Stimulated activated CD4-positive, alpha-beta T cell treated with anti-CD3 and anti-CD28 coated beads, Interleukin-1b, Interleukin-23, amount 100 ng/mL, for 4 hours (primary cell): Measurements from ENCODE around the gene TCF25.
A peak's percentile ranks its signal among the peaks of the same experiment; 100 is the strongest.

Experiments used
- DNase-seq, 2 donors: peaks; one replicate each; pipeline ENCODE4 v3.0.0-alpha.2; 2020; ENCODE audit warnings: low read depth in 2 of 2

TCF25 gene

GRCh38 chr16:89843409-89844350 lies 29.7 kb upstream of the TCF25 start:
- no peak for DNase-seq

GRCh38 chr16:89844739-89845339 lies 28.6 kb upstream of the TCF25 start:
- no peak for DNase-seq

GRCh38 chr16:89845417-89845816 lies 28.0 kb upstream of the TCF25 start:
- DNase-seq, result no peak

DNA sequence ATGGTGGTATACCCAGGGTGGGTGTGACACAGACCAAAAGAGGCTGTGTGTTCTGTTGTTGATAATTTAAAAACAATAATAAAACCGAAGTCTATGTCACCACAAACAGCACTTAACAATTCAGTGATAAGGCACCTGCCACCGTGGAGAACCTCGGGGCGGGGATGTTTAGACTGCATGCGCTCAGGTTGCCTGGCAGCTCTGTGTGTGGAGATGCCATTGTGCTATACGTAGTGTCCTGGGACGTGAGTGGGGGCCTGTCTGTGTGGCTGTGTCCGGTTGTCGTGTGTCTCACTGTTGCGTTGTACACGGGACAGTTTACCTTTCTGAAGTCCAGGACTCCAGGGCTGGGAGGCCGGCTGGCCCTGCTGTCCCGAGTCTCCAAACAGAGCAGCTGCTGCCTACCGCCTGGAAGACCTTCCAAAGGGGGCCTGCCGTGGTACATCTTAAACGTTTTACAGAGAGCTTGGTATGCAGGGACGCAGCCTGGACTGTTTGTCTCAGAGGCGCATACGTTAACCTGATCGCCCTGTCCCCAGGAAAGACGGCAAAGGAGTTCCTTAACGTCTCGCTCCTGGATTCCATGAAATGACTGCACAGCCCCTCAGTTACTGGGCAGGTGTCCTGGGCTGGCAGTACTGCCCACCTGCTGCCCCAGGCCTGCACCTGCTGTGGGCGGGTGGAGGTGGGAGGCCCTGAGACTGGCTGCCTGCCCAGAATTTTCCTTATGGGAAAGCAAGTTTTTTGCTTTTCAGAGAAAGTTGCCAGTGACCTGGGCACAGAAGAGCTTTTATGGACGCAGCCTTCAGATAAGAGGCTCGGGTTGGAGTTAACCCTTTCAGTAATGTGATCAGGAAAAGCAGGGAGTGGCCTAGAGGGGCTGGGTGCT lies 26.1 kb upstream of the TCF25 start:
- DNase-seq, result no peak

DNA sequence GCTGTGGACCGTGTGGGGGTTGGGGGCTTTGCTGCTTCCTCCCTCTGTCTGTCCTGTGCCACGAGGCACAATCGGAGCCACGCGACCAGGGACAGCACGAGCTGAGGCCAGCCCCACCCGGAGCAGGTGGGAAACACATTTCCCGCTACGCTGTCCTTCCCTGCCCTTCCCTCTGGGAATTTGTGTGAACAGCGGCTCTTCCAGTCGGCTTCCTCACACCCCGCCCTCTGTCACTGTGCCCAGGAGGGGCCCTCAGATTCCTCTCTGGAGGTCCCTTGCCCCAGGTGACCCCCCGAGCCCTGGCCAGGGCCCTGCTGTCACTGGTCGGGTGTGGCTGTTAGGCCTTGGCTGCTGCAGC lies 25.5 kb upstream of the TCF25 start:
- DNase-seq, result no peak

DNA sequence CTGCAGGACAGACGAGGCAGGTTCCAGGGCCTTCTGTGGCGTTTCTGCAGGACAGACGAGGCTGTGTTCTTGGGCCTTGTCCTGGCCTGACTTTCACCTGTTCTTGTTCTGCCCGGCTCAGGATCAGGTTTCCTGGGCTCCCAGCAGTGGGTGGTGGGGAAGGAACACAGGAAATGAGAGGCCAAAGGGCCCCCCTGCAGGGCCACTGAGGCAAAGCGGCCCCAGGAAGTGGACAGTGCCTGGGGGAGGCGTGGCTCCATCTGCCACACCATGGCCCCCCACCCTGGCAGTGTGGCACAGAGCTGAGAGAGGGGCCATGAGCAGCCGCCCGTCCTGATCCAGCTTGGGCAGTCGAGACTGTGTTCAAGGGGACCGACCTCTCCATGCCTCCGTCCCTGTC lies 24.4 kb upstream of the TCF25 start:
- DNase-seq, result no peak

DNA sequence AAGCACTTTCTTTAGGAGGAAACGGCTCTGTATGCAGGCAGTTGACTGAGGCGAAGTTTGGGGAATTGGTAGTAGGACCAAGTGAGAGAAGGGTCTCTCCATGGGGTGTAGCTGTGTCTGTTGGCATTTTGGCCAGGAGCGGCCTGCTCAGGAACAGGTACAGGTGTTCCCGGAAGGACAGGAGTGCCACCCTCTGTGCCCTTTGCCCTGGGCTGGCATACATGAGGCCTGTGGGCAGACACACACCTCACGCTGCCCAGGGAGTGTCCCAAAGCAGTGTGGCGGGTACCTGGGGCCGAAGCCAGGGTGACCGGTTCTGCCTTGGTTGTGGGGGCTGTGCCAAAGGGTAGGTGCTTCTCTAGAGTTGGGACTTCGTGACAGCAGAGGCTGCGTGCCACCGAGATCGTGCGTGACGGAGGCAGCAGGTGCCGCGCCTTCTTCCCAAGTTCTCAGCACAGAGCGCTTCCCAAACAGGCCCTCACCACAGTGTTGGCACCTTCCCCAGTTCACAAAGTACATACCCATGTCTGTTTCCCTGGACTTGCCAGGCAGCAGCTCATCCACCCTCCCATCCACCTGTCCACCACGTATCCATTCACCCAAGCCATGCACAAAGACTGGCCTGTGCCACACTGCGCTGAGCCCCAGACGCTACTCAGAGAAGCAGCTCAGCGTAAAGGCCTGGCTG lies 19.9 kb upstream of the TCF25 start:
- DNase-seq, result no peak

GRCh38 chr16:89855301-89855945 lies 18.0 kb upstream of the TCF25 start:
- no peak for DNase-seq

DNA sequence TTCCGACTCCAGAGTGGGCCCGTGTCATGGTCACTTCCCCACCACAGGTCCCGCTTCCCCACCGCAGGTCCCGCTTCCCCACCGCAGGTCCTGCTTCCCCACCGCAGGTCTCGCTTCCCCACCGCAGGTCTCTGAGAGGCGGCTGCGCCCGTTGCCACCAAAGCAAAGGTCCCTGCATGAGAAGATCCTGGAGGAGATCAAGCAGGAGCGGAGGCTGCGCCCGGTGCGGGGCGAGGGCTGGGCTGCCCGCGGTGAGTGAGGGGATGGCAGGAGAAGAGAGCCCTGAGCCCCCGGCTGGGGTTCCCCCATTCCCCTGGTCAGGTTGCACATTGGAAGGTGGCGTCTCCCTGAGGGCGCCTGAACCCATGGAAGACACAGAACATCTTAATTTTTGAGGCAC lies 17.4 kb upstream of the TCF25 start:
- no peak for DNase-seq

- DNase-seq, result no peak
Measured at GRCh38 chr16:89858973-89859614, 14.3 kb upstream of the TCF25 start.

- DNase-seq, result no peak
Measured at GRCh38 chr16:89859615-89860007, 13.8 kb upstream of the TCF25 start.

DNA sequence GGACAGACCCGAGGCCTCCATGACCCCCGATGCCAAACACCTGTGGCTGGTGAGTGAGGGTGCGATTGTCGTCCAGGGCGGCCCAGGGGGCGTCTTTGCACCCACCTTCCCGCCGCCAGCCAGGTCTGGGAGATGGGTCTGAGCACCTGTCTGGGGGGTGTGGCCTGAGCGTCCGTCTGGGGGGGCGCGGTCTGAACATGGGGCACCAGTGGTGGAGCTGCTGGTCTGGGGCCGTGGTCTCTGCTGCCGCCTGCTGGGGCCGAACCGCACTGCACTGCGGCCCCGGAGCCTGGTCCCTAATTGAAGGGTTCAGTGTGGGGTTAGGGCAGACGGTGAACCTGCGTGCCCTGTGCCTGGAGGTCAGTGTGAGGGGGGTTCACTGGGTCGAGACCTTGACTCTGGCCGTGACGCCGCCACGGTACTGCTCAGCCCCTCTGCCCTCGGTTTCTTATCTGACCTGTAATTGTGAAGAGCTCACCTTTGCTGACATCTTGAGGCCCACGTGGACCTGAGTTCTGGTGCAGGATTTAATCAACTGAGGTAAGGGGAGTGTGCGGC lies 12.6 kb upstream of the TCF25 start:
- DNase-seq, result peak; percentile 71 to 72

- DNase-seq, result no peak
Measured at GRCh38 chr16:89861648-89862047, 11.7 kb upstream of the TCF25 start.

GRCh38 chr16:89862732-89863131 lies 10.7 kb upstream of the TCF25 start:
- DNase-seq, result no peak

GRCh38 chr16:89863741-89864526 lies 9.5 kb upstream of the TCF25 start:
- DNase-seq, result peak in 1 of 2 donors; percentile 18

DNA sequence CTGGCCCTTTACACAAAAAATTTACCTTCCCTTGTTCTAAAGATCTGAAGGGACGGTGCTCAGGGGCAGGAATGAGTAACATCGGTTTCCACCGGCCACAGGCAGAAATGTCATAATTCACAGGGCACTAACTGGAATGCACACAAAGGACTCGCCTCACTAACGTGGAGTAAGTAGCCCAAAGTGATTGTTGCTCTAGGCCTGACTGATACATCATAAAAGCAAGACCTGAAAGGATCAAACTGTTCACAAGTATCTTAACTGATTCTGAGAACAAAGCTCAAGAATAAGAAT lies 8.9 kb upstream of the TCF25 start:
- DNase-seq, result no peak

GRCh38 chr16:89867918-89868317 lies 5.5 kb upstream of the TCF25 start:
- no peak for DNase-seq

- no peak for DNase-seq
Measured at GRCh38 chr16:89869911-89870310, 3.5 kb upstream of the TCF25 start.

GRCh38 chr16:89870440-89870839 lies 3.0 kb upstream of the TCF25 start:
- no peak for DNase-seq

- DNase-seq, result no peak
Measured at GRCh38 chr16:89871895-89872294, 1.5 kb upstream of the TCF25 start.
